Aorta (tissue), 5 donors: Measurements from ENCODE around the gene DUS4L. TPM values are rescaled to one million over a fixed set of nuclear protein-coding genes. Genes with fewer than 3 reads are reported as not detected.
"Not testable (repeated sequence)": the region's sequence is repeated elsewhere in the genome, so short reads cannot be mapped to it uniquely, and the experiment has no call there.

Source experiments
- ATAC-seq: fragments of 200-7000 bp; cut with Tn5 transposase; one replicate; pipeline ENCODE4 v1.9.1; 2022; ENCODE audit warnings: moderate library complexity; ENCODE audit not compliant: low FRiP score
- DNase-seq, 2 donors: peaks; one replicate each; pipeline ENCODE4 v3.0.0-alpha.2; 2020
- H3K27ac ChIP-seq, 2 donors: one replicate each; pipeline ENCODE4 v1.5.1; 2013; ENCODE audit warnings: low read length in 2 of 2, mild to moderate bottlenecking in 2 of 2, moderate library complexity in 2 of 2, control low read depth in 1 of 2, inconsistent platforms in 1 of 2, low read depth in 1 of 2
- H3K27me3 ChIP-seq, 2 donors: one replicate each; pipeline ENCODE4 v1.6.1; 2013; ENCODE audit warnings: control low read depth in 1 of 2, low read length in 1 of 2, mild to moderate bottlenecking in 1 of 2, moderate library complexity in 1 of 2; ENCODE audit not compliant: insufficient read depth in 2 of 2, control insufficient read depth in 1 of 2
- H3K36me3 ChIP-seq, 2 donors: one replicate each; pipeline ENCODE4 v1.6.1; 2013; ENCODE audit warnings: control low read depth in 1 of 2, low read length in 1 of 2, mild to moderate bottlenecking in 1 of 2; ENCODE audit not compliant: insufficient read depth in 2 of 2, control insufficient read depth in 1 of 2
- H3K4me1 ChIP-seq, 2 donors: one replicate each; pipeline ENCODE4 v1.6.1; 2013; ENCODE audit warnings: low read length in 2 of 2, control low read depth in 1 of 2, mild to moderate bottlenecking in 1 of 2, moderate library complexity in 1 of 2; ENCODE audit not compliant: insufficient read depth in 2 of 2, control insufficient read depth in 1 of 2
- H3K4me3 ChIP-seq, 2 donors: one replicate each; pipeline ENCODE4 v1.5.1; 2013; ENCODE audit warnings: low read length in 2 of 2, control low read depth in 1 of 2, mild to moderate bottlenecking in 1 of 2
- H3K9me3 ChIP-seq: one replicate; pipeline ENCODE4 v1.6.1; 2013; ENCODE audit warnings: mild to moderate bottlenecking, low read length; ENCODE audit not compliant: control insufficient read depth
- WGBS, 2 donors: extraction: QIAGEN DNeasy Blood & Tissue Kit; methylation state at CpG; one replicate each; pipeline ENCODE4 v1.1.7; 2013; 5-methylcytosine and 5-hydroxymethylcytosine counted together
- intact Hi-C, 2 donors: fragments of 100-400 bp; cut with DNase I; formaldehyde crosslinking; loops; one replicate each; pipeline versions ENCODE4 v1.14.2 to v1.15.0; 2022
- long read RNA-seq, 2 donors: library from polyadenylated mRNA; unstranded; transcript quantifications; one replicate each; pipeline ENCODE4 v2.0.0, GENCODE V29; 2020 to 2021
- polyA plus RNA-seq, 2 donors: library from polyadenylated mRNA; stranded (reverse); fragments of 200-250 nt; gene quantifications; one replicate each; pipeline ENCODE4 v1.2.3, GENCODE V29; 2013
- total RNA-seq, 2 donors: library from RNA; stranded (reverse); fragmentation: NEBNext Ultra II Directional; extraction: Animal tissue kit (Norgen Biotek cat#: 25700); gene quantifications; one replicate each; pipeline ENCODE4 v1.2.1, GENCODE V29; 2021
- donor health status: healthy with polysubstance abuse.
- donor health status: Bipolar disorder and iron deficiency.
- donor health status: DM: no; HTN: no; CAD: no.
- donor health status: DM: no; HTN: no; CAD: no.
- donor health status: DM: yes; HTN: yes; CAD: no.

The DUS4L gene, protein sequence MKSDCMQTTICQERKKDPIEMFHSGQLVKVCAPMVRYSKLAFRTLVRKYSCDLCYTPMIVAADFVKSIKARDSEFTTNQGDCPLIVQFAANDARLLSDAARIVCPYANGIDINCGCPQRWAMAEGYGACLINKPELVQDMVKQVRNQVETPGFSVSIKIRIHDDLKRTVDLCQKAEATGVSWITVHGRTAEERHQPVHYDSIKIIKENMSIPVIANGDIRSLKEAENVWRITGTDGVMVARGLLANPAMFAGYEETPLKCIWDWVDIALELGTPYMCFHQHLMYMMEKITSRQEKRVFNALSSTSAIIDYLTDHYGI
- total RNA-seq (1 to 10 TPM; 6.4 to 6.8 TPM), polyA plus RNA-seq (1 to 10 TPM; 3.4 to 5.9 TPM)
- long read RNA-seq, donor 1, partial matches to known transcripts, result 2 of 7 reads
- long read RNA-seq, donor 1, other reads (novel, unspliced or antisense), result 4 of 7 reads
- long read RNA-seq, donor 2, partial matches to known transcripts, result 0 of 1 reads
- long read RNA-seq, donor 2, other reads (novel, unspliced or antisense), result 1 of 1 reads

DNA sequence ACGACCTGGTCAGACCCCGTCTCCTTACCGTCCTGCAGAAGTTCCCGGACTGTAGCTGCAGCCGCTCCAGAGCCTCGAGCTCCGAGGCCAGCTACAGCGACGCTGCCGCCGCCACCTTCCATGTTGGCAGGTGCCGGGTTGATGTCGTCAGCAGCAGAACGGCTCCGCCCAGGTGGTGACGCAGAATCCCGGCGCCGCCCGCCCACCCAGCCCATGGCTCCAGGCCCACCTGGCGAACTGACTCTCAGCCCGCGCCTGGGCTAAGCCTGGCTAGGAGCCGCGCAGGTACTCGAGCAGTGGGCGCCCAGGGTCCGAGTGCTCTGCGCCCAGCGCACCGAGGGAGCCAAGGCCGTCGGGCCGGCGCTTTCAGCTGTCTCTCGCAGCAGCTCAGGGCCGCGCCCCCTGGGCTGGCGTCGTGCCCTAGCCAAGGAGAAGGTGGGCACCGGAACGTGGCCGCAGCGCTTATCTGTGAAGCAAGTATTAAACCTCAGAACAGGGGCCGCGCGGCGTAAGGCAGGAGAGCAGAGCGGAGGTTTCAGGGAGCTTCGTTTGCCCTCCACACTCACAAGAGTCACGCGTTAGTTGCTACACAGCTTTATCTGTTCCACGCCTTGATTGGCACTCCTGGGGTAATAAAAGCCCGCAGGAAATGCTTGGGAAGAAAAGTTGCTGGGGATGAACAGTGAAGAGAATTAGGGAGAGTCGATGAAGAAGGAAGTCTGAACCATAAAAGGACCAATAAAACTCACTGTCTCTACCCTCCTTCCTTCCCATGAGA lies at the start of gene DUS4L, which contains the start of gene COG5:
Gene DUS4L (plus strand): TSS at position 197 of the 778 bp plus-strand sequence. CDS start 3,100 bp downstream, outside the sequence.
Gene COG5 (minus strand): TSS at position 146 of the 778 bp plus-strand sequence. CDS start 24 bp downstream, at position 122.
- Histone ChIP-seq H3K4me3 (peak within 1 kb of the TSS; percentile 29 to 81), H3K27ac (peak within 1 kb of the TSS; percentile 64 to 69), H3K36me3 (no peaks in the 10 kb centered on the region), H3K9me3 (no peaks in the 10 kb centered on the region), H3K27me3 (no peaks in the 10 kb centered on the region), H3K4me1 (peaks cover 0 to 3% of the 10 kb centered on the region in 2 donors)
- 0 to 1% methylated on average over 45 to 55 of the region's 55 CpGs for WGBS, 2 donors
- intact Hi-C loops, result loop anchor here in 1 of 2 donors (5.0 to 10.0 kb wide), 3 partner anchors 33 to 369 kb away; no protein-coding TSS in a partner anchor
- DNase-seq (peak; percentile 88 to 95), ATAC-seq (peak; percentile 96)

DNA sequence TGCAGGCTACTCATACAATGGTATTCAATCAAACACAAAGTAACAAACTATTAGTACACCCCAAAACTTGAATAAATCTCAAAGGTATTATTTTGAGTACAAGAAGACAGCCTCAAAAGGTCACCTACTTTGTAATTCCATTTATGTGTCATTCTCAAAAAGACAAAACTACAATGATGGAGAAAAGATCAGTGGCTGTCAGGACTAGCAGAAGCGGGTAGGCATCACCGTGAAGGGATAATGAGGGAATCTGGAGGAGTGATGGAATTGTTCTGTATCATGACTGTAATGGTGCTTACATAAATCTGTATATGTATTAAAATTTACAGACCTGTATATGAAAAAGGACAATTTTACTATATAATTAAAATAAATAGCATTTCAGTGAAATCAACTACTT lies 37.1 kb upstream of the DUS4L start:
- no peak overlapping the region for H3K27ac ChIP-seq
- intact Hi-C loops, result no loop called here
- ATAC-seq (no peak), DNase-seq (no peak)
- WGBS, 2 donors, result 97 to 98% methylated on average over 2 of the region's 2 CpGs
- no peaks in the 10 kb centered on the region for H3K36me3 ChIP-seq
- H3K9me3 ChIP-seq, result no peaks in the 10 kb centered on the region
- H3K4me1 ChIP-seq, result no peaks in the 10 kb centered on the region
- no peaks in the 10 kb centered on the region for H3K27me3 ChIP-seq
- no peak overlapping the region for H3K4me3 ChIP-seq

DNA sequence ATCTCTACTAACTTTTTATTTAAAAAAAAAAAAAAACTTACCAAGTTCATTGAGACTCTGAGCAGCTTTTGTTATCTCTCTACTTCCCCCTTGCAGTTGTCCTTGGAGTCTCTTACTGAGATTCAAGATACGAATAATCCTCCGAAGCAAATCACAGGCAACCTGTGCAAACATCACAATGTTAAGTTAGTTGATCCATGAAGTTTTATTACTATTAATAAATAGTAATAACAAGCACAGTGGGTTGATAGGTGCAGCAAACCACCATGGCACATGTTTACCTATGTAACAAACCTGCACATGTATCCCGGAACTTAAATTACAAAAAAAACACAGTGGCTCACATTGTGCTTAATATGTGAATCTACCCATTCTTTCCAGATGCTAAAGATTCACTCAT lies 36.6 kb upstream of the DUS4L start:
- intact Hi-C loops, result no loop called here
- no peaks in the 10 kb centered on the region for H3K4me1 ChIP-seq
- WGBS, 2 donors, result 92 to 93% methylated on average over 3 of the region's 3 CpGs
- DNase-seq (no peak), ATAC-seq (no peak)
- H3K9me3 ChIP-seq, result no peaks in the 10 kb centered on the region
- H3K36me3 ChIP-seq, result no peaks in the 10 kb centered on the region
- no peak overlapping the region for H3K4me3 ChIP-seq
- no peak overlapping the region for H3K27ac ChIP-seq
- no peaks in the 10 kb centered on the region for H3K27me3 ChIP-seq

DNA sequence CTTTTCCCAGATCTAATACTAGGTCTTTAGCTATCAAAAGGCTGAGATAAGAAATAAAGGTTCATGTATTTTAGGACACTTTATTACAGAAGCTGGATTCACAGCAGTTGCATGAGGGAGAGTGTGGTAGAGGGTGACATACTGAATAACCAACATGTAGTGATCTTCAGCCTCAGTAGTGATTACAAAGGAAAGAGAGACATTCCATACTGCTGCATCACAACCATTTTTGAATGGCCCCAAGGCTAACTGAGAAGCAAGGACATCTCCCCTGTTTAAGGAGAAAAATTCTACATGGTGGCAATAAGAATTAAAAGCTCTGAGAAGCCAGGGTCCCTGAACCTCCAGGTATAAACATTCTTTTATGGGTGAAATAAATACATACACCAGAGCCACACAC lies 35.3 kb upstream of the DUS4L start:
- H3K27me3 ChIP-seq, result no peaks in the 10 kb centered on the region
- no peak for DNase-seq
- no peak overlapping the region for H3K27ac ChIP-seq
- ATAC-seq, result no peak
- H3K4me1 ChIP-seq, result no peaks in the 10 kb centered on the region
- intact Hi-C loops, result no loop called here
- no peak overlapping the region for H3K4me3 ChIP-seq
- no peaks in the 10 kb centered on the region for H3K9me3 ChIP-seq
- no peaks in the 10 kb centered on the region for H3K36me3 ChIP-seq

DNA sequence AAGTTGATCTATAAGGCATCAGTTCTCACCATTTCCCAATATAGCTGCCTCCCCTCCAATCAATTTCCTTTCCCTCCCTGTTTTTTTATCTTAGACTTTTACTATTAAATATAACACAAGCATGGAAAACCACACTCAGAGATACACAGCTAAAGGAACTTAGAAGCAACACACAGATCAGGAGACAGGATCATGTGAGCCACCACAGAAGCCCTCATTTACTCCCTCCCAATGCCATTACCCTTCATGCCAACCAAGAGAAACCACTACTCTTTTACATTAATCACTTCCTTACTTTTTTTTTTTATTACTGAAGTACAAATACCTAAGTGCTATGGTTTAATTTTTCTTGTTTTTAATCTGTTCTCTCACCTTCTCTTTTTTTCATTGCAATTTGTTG lies 33.0 kb upstream of the DUS4L start:
- DNase-seq, result no peak
- Histone ChIP-seq H3K4me1 (no peaks in the 10 kb centered on the region), H3K36me3 (no peaks in the 10 kb centered on the region), H3K27me3 (no peaks in the 10 kb centered on the region), H3K4me3 (no peak overlapping the region), H3K27ac (no peak overlapping the region), H3K9me3 (no peaks in the 10 kb centered on the region)
- ATAC-seq, result no peak
- intact Hi-C loops, result no loop called here

DNA sequence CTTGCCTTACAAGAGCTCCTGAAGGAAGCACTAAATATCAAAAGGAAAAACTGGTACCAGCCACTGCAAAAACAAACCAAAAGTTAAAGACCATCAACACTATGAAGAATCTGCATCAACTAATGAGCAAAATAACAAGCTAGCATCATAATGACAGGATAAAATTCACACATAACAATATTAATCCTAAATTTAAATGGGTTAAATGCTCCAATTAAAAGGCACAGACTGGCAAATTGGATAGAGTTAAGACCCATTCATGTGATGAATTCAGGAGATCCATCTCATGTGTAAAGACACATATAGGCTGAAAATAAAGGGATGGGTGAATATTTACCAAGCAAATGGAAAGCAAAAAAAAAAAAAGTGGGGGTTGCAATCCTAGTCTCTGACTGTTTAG lies 29.6 kb upstream of the DUS4L start:
- DNase-seq, result no peak
- H3K9me3 ChIP-seq, result no peaks in the 10 kb centered on the region
- peaks cover 0 to 2% of the 10 kb centered on the region in 2 donors for H3K36me3 ChIP-seq
- intact Hi-C loops, result no loop called here
- H3K27ac ChIP-seq, result no peak overlapping the region
- no peak for ATAC-seq
- H3K4me1 ChIP-seq, result no peaks in the 10 kb centered on the region
- no peaks in the 10 kb centered on the region for H3K27me3 ChIP-seq
- no peak overlapping the region for H3K4me3 ChIP-seq

DNA sequence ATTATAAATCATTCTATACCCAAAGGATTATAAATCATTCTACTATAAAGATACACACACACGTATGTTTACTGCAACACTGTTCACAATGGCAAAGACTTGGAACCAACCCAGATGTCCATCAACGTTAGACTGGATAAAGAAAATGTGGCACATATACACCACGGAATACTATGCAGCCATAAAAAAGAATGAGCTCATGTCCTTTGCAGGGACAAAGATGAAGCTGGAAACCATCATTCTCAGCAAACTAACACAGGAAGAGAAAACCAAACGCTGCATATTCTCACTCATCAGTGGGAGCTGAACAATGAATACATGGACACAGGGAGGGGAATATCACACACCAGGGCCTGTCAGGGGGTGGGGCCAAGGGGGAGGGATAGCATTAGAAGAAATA lies 26.5 kb upstream of the DUS4L start:
- H3K36me3 ChIP-seq, H3K27me3 ChIP-seq, DNase-seq, intact Hi-C loops, H3K4me1 ChIP-seq, H3K27ac ChIP-seq, ATAC-seq, H3K9me3 ChIP-seq, H3K4me3 ChIP-seq: not testable (repeated sequence)
- 93 to 95% methylated on average over 4 of the region's 4 CpGs for WGBS, 2 donors

DNA sequence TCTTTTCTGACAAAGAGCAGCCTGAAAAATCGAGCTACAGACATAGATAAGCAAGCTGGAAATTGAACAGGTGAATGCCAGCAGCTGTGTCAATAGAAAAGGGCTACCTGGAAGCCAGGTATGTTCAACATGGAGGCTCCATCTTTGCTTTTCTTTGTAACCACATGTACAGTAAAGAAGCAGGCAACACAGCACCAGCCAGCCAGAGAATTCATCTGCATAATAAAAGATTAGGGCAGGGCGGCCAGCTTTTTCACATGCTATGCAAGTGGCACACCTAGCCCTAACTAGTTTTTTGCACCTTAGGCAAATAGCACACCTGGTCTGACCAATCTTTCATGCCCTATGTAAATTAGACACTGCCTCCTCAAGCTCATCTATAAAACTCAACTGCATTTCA lies 25.8 kb upstream of the DUS4L start:
- Histone ChIP-seq H3K4me3 (no peak overlapping the region), H3K4me1 (no peaks in the 10 kb centered on the region), H3K27ac (no peak overlapping the region), H3K9me3 (no peaks in the 10 kb centered on the region), H3K36me3 (peaks cover 0 to 2% of the 10 kb centered on the region in 2 donors), H3K27me3 (no peaks in the 10 kb centered on the region)
- no peak for ATAC-seq
- WGBS, 2 donors, result 57 to 76% methylated on average over 2 of the region's 2 CpGs
- no peak for DNase-seq
- intact Hi-C loops, result no loop called here
